22Rv1 (cell line): Measurements from ENCODE around the gene FBN2.

Experiments used
- ZFX ChIP-seq: fragments of 450-650 bp; IDR thresholded peaks from 2 replicates; pipeline ENCODE4 v1.6.1; 2017; ENCODE audit warnings: antibody characterized with exemption, borderline replicate concordance
- TF ChIP-seq, protein P1 (sequence below): fragments of 450-650 bp; IDR thresholded peaks from 2 replicates; pipeline ENCODE4 v1.5.1; 2017; ENCODE audit warnings: mild to moderate bottlenecking

DNA sequence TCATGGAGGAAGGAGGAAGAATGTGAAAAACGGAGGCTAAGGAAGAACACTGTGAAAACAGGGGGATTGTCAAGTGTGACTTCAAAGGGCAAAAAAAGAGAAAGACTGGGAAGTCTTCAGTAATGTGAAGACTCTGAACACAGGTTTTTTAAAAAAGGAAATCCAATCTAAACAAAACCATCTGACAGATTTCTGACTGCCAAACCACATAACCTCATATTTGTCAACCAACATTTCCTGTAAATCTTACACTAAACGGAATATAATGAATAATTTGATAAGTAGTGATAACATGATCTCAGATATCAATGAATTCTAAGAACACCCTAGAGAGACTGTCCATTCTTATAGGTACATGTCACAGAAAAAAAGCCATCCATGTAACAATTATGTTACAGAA lies 124.7 kb downstream of the FBN2 start:
- TF ChIP-seq, protein P1, sequence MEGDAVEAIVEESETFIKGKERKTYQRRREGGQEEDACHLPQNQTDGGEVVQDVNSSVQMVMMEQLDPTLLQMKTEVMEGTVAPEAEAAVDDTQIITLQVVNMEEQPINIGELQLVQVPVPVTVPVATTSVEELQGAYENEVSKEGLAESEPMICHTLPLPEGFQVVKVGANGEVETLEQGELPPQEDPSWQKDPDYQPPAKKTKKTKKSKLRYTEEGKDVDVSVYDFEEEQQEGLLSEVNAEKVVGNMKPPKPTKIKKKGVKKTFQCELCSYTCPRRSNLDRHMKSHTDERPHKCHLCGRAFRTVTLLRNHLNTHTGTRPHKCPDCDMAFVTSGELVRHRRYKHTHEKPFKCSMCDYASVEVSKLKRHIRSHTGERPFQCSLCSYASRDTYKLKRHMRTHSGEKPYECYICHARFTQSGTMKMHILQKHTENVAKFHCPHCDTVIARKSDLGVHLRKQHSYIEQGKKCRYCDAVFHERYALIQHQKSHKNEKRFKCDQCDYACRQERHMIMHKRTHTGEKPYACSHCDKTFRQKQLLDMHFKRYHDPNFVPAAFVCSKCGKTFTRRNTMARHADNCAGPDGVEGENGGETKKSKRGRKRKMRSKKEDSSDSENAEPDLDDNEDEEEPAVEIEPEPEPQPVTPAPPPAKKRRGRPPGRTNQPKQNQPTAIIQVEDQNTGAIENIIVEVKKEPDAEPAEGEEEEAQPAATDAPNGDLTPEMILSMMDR, result no peak
- TF ChIP-seq ZFX, result no peak
